ENCODE results near the gene AGO4.
"Not testable (repeated sequence)": the region's sequence is repeated elsewhere in the genome, so short reads cannot be mapped to it uniquely, and the experiment has no call there.

AGO4 gene

DNA sequence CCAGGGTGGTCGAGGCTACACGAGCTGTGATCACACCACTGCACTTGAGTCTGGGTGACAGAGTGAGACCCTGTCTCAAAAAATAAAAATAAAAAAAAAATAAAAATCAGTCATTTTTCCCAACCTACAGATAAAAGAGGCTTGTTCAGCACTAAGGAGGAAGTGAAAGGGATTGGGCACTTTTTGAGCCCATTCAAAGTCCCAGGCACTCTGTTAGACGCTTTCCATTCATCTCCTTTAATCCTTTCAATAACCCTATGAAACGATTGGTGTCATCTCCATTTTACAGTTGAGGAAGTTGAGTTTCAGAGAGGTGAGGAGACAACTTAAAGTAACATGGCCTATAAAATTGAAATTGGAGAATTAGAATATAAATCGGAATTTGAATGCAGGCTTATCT lies 10.4 kb upstream of the AGO4 start:
- TF ChIP-seq, protein P1, sequence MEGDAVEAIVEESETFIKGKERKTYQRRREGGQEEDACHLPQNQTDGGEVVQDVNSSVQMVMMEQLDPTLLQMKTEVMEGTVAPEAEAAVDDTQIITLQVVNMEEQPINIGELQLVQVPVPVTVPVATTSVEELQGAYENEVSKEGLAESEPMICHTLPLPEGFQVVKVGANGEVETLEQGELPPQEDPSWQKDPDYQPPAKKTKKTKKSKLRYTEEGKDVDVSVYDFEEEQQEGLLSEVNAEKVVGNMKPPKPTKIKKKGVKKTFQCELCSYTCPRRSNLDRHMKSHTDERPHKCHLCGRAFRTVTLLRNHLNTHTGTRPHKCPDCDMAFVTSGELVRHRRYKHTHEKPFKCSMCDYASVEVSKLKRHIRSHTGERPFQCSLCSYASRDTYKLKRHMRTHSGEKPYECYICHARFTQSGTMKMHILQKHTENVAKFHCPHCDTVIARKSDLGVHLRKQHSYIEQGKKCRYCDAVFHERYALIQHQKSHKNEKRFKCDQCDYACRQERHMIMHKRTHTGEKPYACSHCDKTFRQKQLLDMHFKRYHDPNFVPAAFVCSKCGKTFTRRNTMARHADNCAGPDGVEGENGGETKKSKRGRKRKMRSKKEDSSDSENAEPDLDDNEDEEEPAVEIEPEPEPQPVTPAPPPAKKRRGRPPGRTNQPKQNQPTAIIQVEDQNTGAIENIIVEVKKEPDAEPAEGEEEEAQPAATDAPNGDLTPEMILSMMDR (IDR thresholded peaks at IDR 0.05; ENCODE audit: low read depth, low read length) = no peak
- in situ Hi-C loops (cut with HindIII; ENCODE audit: low sequenced_read_pairs) = no loop called here
- H3K4me3 ChIP-seq (ENCODE audit: low read depth, low read length) = no peak overlapping the region
- DNase-seq (ENCODE audit: low read depth, low spot score) = no peak

DNA sequence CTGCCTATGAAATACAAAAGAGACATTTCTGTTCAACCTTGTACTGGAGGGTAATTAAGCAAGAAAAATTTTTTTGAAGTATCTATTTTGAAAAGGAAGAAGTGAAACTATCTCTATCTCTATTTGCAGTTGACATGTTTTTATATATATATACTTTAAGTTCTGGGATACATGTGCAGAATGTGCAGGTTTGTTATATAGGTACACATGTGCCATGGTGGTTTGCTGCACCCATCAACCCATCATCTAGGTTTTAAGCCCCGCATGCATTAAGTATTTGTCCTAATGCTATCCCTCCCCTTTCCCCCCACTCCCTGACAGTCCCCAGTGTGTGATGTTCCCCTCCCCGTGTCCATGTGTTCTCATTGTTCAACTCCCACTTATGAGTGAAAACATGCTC lies 9.8 kb upstream of the AGO4 start:
- DNase-seq (ENCODE audit: low read depth, low spot score); in situ Hi-C loops (cut with HindIII; ENCODE audit: low sequenced_read_pairs); H3K4me3 ChIP-seq (ENCODE audit: low read depth, low read length): not testable (repeated sequence)

DNA sequence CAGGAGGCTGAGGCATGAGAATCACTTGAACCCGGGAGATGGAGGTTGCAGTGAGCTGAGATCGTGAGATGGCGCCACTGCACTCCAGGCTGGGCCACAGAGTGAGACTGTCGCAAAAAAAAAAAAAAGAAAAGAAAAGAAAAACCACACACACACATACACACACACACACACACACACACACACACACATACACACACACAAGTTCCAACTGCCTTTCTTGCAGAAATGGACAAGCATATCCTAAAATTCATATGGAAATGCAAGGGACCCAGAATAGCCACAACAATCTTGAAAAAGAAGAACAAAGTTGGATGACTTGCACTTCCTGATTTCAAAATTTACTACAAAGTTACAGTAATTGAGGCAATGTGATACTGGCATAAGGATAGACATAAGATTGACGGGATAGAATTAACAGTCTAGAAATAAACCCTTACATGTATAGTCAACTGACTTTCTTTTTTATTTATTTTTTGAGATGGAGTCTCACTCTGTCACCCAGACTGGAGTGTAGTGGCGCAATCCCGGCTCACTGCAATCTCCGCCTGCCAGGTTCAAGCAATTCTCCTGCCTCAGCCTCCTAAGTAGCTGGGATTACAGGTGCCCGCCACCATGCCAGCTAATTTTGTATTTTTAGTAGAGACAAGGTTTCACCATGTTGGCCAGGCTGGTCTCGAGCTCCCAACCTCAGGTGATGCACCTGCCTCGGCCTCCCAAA lies 7.5 kb upstream of the AGO4 start:
- in situ Hi-C loops (cut with HindIII; ENCODE audit: low sequenced_read_pairs); H3K4me3 ChIP-seq (ENCODE audit: low read depth, low read length); DNase-seq (ENCODE audit: low read depth, low spot score): not testable (repeated sequence)

DNA sequence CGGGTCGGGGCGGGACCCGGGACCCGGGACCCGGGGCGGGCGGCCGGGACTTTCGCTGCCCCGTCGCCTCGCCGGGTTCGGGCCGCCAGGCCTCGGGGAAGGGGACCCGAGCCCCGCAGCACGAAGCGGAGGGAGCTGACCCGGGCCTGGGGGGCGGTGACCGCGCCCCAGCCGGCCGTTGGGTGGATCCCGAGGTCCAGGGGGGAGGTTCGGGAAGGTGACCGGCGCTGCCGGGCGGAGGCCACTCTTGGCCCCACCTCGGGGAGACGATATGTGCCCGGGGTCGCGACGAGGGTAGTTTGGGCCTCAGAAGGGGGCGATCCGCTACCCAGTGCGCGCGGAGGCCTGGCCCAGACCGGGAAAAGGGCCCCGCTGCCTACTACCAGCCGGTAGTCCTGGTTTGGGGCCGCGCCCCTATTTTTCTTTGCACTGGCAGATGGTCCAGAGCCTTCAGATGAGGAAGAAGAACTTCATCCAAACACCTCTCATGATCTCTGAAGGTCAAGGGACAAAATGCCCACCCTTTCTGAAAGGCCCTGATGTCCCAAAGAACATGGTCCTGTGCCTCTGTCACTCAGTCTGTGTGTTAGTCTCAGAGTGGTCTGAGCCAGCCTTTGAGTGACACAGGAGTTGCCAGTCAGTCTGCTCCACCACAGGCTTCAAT lies 766 bp downstream of the AGO4 start:
- peak overlapping the region; percentile 74 for H3K4me3 ChIP-seq (ENCODE audit: low read depth, low read length)
- DNase-seq (ENCODE audit: low read depth, low spot score) = peak; percentile 19
- in situ Hi-C loops (cut with HindIII; ENCODE audit: low sequenced_read_pairs) = no loop called here
- TF ChIP-seq, protein P1 (IDR thresholded peaks at IDR 0.05; ENCODE audit: low read depth, low read length) = no peak

DNA sequence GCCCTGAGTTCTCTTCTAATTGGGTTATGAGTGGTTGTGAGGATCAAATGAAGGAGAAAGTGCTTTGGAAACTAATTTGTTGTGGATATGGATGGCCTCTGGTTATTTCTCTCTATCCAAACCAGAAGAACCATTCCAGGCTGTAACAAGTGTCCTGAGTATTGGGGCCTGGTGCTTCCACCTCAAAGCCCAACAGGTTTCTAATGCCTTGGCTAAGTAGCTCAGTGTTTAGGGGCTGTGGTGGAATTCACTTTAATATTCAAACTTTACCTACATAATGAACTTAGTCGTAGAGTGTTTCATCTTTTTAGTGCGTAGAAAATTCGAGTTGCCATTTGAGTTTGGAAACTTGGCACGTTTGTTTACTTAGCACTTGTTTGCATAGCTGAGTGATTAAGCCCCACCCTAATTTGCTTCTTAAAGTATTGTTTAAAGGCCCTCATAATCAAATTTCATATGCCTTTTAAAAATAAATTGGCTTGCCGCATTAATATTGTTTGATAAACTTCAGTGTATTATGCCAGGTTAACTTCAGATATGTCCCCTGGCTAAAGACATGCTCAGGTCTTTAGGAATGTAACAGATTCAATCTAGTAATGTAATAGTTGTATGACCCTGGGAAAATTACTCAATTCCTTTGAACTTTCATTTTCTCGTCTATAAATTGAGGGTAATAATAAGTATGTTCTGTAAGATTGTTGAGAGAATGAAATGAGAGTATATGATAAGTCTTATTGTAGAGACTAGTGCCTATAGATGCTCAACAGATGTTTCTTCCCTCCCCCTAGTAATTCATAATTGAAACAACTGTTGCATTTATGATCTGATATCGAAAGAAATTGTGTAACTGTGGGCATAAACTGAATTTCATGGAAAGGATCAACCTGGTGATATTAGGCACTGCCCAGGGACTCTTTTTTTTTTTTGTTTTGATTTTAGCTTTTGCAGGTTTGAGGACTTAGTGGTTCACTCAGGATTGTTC lies 1.6 kb downstream of the AGO4 start:
- DNase-seq (ENCODE audit: low read depth, low spot score) = no peak
- in situ Hi-C loops (cut with HindIII; ENCODE audit: low sequenced_read_pairs) = no loop called here
- TF ChIP-seq, protein P1 (IDR thresholded peaks at IDR 0.05; ENCODE audit: low read depth, low read length) = no peak
- peak overlapping the region; percentile 74 for H3K4me3 ChIP-seq (ENCODE audit: low read depth, low read length)

DNA sequence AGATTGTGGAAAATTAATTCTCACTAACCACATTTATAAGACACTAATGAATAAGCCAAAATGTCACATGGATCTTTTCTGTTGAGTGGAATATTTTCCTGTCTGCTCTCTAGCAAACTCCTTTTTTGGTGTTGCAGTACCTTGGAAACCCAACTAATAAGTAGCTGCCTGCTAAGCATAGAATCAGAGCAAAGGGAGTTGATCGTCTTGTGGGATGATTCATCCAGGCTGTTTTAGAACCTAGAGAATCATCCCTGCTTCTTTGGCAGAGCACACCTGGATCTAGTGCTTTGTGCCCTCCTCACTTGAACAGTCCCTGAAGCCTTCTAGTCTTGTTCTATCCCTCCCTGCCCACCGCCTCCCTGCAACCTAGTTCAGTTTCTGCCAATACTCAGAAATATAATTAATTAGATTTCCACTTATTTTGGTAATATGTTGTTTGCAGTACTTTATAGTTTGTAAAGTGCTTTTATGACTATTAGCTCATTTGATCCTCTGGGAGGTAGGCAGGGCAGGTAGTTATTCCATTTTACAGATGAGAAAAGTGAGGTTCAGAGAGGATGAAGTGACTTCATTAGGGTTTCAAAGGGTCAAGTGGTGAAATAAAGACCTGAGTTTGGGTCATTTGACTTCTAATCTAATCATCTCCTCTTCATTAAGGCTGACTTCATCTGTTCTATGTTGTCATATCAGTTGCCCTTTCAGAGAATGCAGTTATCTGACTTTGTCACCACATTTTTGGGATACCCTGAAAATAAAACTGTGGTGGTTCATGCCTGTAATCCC lies 2.5 kb downstream of the AGO4 start:
- in situ Hi-C loops (cut with HindIII; ENCODE audit: low sequenced_read_pairs) = no loop called here
- no peak overlapping the region for H3K4me3 ChIP-seq (ENCODE audit: low read depth, low read length)
- TF ChIP-seq, protein P1 (IDR thresholded peaks at IDR 0.05; ENCODE audit: low read depth, low read length) = no peak
- DNase-seq (ENCODE audit: low read depth, low spot score) = peak; percentile 28

DNA sequence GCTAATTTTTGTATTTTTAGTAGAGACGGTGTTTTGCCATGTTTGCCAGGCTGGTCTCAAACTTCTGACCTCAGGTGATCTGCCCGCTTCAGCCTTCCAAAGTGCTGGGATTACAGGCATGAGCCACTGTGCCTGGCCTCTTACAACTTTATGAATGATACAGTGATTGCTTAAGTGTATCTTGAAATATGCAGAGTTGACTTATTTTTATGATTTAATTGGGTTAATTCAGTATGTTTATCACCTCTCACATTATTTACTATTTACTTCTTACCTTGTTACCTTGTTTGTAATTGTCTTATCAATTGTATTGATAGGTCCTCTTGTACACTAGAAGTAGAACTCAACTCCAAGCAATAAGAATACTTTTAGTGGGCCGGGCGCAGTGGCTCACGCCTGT lies 4.9 kb downstream of the AGO4 start:
- H3K4me3 ChIP-seq (ENCODE audit: low read depth, low read length); in situ Hi-C loops (cut with HindIII; ENCODE audit: low sequenced_read_pairs); DNase-seq (ENCODE audit: low read depth, low spot score): not testable (repeated sequence)
